ENCODE measurements around the gene SLC31A2.

The SLC31A2 gene

GRCh38 chr9:113151696-113152630, 1.2 kb downstream of the SLC31A2 start:
- no peak for DNase-seq

DNA sequence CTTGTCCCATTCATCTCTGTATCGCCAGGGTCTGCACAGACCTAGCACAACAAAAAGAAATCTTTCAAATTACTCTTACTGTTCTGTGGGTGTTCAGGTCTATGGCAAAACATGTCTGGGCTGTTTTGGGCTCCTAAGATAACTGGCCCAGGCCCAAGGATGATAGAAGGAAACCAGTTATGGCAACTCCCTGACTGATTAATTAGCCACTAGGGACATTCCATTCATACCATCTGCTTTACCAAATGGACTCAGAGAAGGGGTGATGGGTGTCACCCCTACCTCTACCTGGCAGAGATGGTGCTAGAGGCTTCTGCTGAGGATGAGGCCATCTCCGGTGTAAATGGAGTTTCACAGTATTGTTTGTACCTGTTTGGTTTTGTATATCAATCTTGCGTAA, 1.9 kb downstream of the SLC31A2 start:
- DNase-seq = no peak

GRCh38 chr9:113153599-113153998, 2.8 kb downstream of the SLC31A2 start:
- DNase-seq = no peak

DNA sequence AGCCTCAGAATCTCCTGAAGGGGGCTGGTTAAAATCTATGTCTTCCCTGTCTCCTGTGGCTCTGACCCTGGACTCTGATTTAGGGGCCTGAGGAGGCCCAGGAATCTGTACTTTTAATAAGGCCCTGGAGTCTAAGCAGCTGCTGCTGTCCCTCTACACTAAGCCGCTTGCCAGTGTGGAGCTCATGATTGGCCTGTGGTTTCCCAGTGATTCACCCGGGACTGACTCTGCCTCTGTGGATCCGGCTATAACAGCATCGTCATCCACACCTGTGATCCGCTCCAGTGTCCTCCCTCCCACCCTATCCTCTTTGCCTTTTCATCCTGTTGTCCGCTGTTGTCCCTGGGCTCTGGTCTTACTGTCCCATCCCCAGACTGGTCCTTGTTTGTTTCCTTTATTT, 3.7 kb downstream of the SLC31A2 start:
- no peak for DNase-seq

DNA sequence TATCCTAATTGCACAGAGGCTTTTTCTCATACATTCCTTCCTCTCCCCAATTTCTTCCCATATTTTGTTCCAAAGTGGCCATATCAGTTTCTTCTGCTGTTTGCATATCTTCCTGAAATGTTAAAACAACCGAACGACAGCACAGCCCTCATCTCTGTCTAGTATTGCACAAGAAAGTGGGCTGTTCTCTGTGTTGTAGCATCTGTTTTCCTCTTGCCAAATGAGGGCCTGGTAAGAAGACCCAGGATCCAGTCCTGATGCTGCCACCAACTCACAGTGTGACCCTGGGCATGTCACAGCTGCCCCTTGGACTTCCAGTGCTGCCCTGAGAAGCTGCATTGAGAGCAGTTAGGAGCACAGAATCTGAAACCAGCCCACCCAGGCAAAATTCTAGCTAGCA, 4.1 kb downstream of the SLC31A2 start:
- no peak for DNase-seq

GRCh38 chr9:113155911-113156588, 5.2 kb downstream of the SLC31A2 start:
- DNase-seq = no peak

DNA sequence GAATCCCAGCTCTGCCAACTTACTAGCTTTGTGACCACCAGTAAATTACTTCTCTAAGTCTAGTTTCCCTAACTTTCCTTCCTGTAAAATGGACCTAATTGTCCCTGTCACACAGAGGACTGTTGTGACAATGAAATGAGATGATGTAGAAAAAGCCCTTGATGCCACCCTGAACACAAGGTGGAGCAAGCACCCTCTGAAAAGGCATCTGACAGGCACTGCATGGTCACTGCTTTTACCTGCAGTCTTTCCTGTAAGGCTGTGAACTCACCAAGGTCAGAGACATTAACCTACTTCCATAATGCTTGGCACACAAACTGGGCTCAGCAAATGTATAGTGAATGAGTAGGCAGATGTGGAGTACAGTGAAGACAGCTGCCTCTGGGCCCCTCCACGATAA, 6.1 kb downstream of the SLC31A2 start:
- DNase-seq = no peak

- DNase-seq = no peak
Measured at GRCh38 chr9:113158446-113158845, 7.6 kb downstream of the SLC31A2 start.

- no peak for DNase-seq
Measured at GRCh38 chr9:113160571-113160970, 9.8 kb downstream of the SLC31A2 start.

- no peak for DNase-seq
Measured at GRCh38 chr9:113163001-113163400, 12.2 kb downstream of the SLC31A2 start.

- no peak for DNase-seq
Measured at GRCh38 chr9:113164536-113165300, 13.9 kb downstream of the SLC31A2 start.

DNA sequence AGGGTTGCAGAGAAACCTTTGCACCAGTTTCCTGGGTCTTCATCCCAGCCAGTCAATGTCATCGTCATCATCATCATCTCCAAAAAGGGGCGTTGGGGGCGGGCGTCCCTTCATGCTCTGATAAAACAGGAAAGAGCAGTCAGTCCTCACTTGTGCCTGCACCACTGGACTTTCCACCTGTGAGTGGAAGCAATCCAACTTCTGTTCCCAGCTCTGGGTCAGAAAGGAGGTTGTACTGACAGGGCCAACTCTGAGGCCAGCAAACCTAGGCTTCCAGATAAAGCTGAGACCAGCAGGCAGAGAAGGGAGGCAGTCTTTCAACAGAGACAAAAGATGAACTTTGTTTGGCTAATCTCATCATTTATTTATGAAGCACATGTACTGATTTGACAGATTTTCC, 15.2 kb downstream of the SLC31A2 start:
- no peak for DNase-seq

DNA sequence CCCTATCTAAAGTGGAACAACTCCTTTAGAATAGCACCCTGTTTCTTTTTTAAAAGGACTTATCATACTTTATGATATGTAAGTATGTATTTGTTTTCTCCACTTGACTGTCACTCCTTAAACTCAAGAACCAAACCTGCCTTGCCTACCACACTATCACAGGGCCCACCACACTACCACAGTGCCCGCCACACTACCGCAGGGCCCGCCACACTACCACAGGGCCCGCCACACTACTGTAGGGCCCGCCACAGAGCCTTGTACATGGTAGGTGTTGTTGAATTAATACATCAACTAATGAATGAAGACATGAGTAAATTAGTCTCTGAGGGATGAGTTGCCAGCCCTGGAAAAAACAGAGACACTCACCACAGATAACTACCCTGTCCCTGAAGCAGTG, 18.0 kb downstream of the SLC31A2 start:
- DNase-seq = no peak

DNA sequence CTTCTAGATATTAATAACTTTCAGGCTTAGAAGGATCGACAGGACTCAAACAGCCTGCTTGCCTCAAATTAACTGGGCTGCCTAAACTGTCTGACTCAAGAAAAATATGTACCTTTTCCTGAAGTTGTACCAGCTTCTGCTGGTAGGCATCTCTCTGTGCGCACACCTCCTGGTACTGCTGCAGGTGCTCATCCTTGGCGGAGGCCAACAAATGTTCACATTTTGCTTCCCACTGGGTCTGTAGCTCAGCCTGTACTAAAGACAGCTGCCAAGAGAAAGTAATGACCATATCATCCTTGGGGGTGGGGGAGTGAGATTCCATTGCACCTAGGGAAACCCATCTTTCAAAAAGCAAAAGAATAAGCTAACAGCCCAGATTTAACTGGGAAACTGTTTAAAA, 22.5 kb downstream of the SLC31A2 start:
- DNase-seq = no peak

DNA sequence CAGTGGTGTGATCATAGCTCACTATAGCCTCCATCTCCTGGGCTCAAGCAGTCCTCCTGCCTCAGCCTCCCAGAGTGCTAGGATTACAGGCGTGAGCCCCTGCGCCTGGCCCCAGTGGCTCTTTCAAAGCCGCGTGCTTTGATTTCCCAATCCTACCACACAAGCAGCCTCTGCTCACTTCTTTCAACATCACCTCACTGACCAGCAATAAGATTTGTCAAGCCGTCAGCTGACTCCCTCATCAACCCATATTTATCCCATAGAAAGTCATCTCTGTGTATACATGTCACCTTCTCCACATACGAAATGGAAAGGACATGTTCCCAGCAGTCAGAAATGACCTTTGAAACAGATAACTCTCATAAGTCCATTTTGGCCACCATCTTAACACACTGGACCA, 26.0 kb downstream of the SLC31A2 start:
- no peak for DNase-seq

GRCh38 chr9:113177251-113177650, 26.4 kb downstream of the SLC31A2 start:
- DNase-seq = no peak

GRCh38 chr9:113178087-113178486, 27.3 kb downstream of the SLC31A2 start:
- no peak for DNase-seq

- DNase-seq = no peak
Measured at GRCh38 chr9:113179839-113180238, 29.0 kb downstream of the SLC31A2 start.

DNA sequence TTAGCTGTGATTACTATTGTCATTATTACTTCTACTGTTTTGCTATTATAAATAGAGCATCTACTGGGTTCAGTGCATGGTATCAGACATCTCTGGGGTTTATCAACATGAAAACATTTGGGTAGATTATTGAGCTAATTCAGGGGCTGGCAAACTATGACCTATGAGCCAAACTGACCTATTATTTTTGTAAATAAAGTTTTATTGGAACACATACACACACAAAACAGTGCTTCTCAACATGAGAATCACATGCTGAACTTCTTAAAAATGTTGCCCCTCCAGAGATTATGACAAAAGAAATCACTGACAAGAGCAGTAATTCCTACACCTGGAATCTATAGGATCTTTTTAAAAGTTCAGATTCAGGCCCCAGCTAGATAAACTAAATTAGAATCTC, 30.4 kb downstream of the SLC31A2 start:
- DNase-seq = no peak

DNA sequence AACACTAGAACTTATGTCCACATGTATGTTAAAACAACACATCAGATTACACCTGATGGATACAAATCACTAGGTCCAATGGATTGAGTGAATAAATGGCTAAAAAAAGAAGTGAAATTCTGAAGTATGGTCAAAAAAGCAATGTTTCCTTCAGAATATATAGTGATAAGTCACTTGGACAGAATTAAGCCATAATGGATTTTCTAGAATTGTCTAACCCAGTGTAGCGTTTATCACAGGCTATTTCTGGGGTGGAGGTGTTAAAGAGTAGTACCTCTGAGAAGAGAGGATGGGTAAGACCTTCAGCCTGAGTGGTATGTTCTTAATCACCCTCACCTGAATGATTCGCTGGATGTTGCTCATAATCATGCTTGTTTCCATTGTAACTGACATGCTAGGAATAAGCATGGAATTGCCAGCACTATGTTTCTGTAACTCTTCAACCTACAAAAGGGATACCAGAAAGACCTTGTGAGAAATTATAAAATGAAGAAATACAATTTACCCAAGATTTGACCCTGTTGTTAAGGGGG, 33.2 kb downstream of the SLC31A2 start:
- no peak for DNase-seq

DNA sequence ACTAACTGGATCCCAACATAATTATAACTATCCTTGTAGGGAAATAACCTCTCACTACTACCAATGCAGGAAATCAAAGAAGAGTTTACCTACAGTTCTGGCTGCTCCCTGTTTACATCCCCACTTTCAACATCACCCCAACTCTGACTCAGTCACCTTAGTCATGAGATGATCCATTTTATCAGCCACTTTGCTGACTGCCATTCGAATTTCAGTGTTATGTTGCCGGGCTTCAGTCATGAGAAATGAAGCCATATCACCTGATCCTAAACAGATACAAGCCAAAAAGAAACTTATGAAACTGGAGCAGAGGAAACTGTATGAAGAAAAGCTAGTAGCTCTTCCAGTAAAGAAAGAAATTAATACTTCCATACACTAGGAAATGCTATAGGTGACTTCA, 33.7 kb downstream of the SLC31A2 start:
- DNase-seq = no peak

GRCh38 chr9:113185271-113185670, 34.5 kb downstream of the SLC31A2 start:
- no peak for DNase-seq

GRCh38 chr9:113186137-113186755, 35.4 kb downstream of the SLC31A2 start:
- no peak for DNase-seq

Data from NCI-H1048 (cell line).